OCI-M2 (cell line): ENCODE measurements around the gene XPO1.
"Not testable (repeated sequence)": the region's sequence is repeated elsewhere in the genome, so short reads cannot be mapped to it uniquely, and the experiment has no call there.

ENCODE experiments used
- DNase-seq: peaks from one replicate; lab custom pipeline; 2025; ENCODE audit not compliant: unreplicated experiment; lab: John Stamatoyannopoulos, UW

The XPO1 gene

GRCh38 chr2:61536572-61537276 is 1.4 kb downstream of the XPO1 start:
- no peak for DNase-seq

- DNase-seq: no peak
These were observed 2.0 kb downstream of the XPO1 start for GRCh38 chr2:61536180-61536571.

GRCh38 chr2:61535449-61535848 is 2.7 kb downstream of the XPO1 start:
- no peak for DNase-seq

GRCh38 chr2:61534926-61535325 is 3.2 kb downstream of the XPO1 start:
- DNase-seq: no peak

GRCh38 chr2:61530749-61531148 is 7.4 kb downstream of the XPO1 start:
- DNase-seq: no peak

GRCh38 chr2:61529944-61530735 is 8.0 kb downstream of the XPO1 start:
- DNase-seq: no peak

- DNase-seq: no peak
These were observed 17.9 kb downstream of the XPO1 start for GRCh38 chr2:61520261-61520660.

GRCh38 chr2:61512768-61513398 is 25.3 kb downstream of the XPO1 start:
- no peak for DNase-seq

GRCh38 chr2:61510674-61511671 is 27.2 kb downstream of the XPO1 start:
- no peak for DNase-seq

GRCh38 chr2:61504949-61505348 is 33.2 kb downstream of the XPO1 start:
- no peak for DNase-seq

- no peak for DNase-seq
These were observed 39.1 kb downstream of the XPO1 start for GRCh38 chr2:61499060-61499459.

- DNase-seq: no peak
These were observed 44.6 kb downstream of the XPO1 start for GRCh38 chr2:61493523-61493942.

GRCh38 chr2:61492476-61492875 is 45.7 kb downstream of the XPO1 start:
- DNase-seq: no peak

GRCh38 chr2:61485281-61485680 is 52.9 kb downstream of the XPO1 start:
- DNase-seq: no peak

- no peak for DNase-seq
These were observed 60.1 kb downstream of the XPO1 start for GRCh38 chr2:61478086-61478485.

GRCh38 chr2:61476929-61477589 is 61.1 kb downstream of the XPO1 start:
- DNase-seq: not testable (repeated sequence)

GRCh38 chr2:61471905-61472805 is 66.0 kb downstream of the XPO1 start:
- DNase-seq: no peak

GRCh38 chr2:61470965-61471904 is 66.9 kb downstream of the XPO1 start, which contains the start of gene USP34:
TSS of gene USP34 (minus strand) at chr2:61471087. CDS start at chr2:61470692, 395 bp downstream.
- DNase-seq: no peak
